HepG2 (cell line): ENCODE data around the gene ACAA2. TPM values are rescaled to one million over a fixed set of nuclear protein-coding genes. Genes with fewer than 3 reads are reported as not detected.

Experiments used
- EHMT2 ChIP-seq: fragments of 200-600 bp; sonication (generic); IDR thresholded peaks from 2 replicates; pipeline ENCODE4 v1.7.0; 2017; ENCODE audit warnings: antibody characterized with exemption, low read depth, low read length, borderline replicate concordance
- ELF3 ChIP-seq: IDR thresholded peaks from 2 replicates; pipeline ENCODE4 v1.6.1; 2016; ENCODE audit warnings: missing genetic modification reagents, missing compliant biosample characterization
- GTF2F1 ChIP-seq: fragments of 150-350 bp; IDR thresholded peaks from 2 replicates; pipeline ENCODE4 v1.6.1; 2014; ENCODE audit warnings: low read length
- KDM6A ChIP-seq: IDR thresholded peaks from 2 replicates; pipeline ENCODE4 v1.6.1; 2016; ENCODE audit warnings: low read depth
- SOX5 ChIP-seq: IDR thresholded peaks from 2 replicates; pipeline ENCODE4 v1.6.1; 2016; ENCODE audit warnings: borderline replicate concordance
- SUZ12 ChIP-seq: fragments of 150-350 bp; IDR thresholded peaks from 2 replicates; pipeline ENCODE4 v1.6.1; 2014; ENCODE audit warnings: low read depth, low read length
- XRCC5 ChIP-seq: fragments of 200-400 bp; formaldehyde crosslinking; optimal IDR thresholded peaks from 2 replicates; pipeline ENCODE3; 2017; ENCODE audit warnings: mild to moderate bottlenecking, low read length
- ZNF264 ChIP-seq: sonication (generic); formaldehyde crosslinking; IDR thresholded peaks from 2 replicates; pipeline ENCODE4 v1.4.0; 2020; ENCODE audit warnings: missing genetic modification reagents
- ZNF317 ChIP-seq: sonication (generic); formaldehyde crosslinking; IDR thresholded peaks from 2 replicates; pipeline ENCODE4 v1.5.0; 2020; ENCODE audit warnings: mild to moderate bottlenecking, missing genetic modification reagents
- ZNF460 ChIP-seq: sonication (generic); formaldehyde crosslinking; IDR thresholded peaks from 2 replicates; pipeline ENCODE4 v1.5.1; 2020; ENCODE audit warnings: missing genetic modification reagents, mild to moderate bottlenecking, borderline replicate concordance
- ZNF709 ChIP-seq: sonication (generic); formaldehyde crosslinking; IDR thresholded peaks from 2 replicates; pipeline ENCODE4 v1.5.0; 2020; ENCODE audit warnings: mild to moderate bottlenecking, missing genetic modification reagents
- polyA plus RNA-seq, 8 experiments: library from polyadenylated mRNA; depleted of rRNA in 3 of 8; stranded (reverse) in 7 of 8; unstranded in 1 of 8; fragments of >200 nt; fragmentation: Illumina TruSeq in 4 of 8; extraction: Trizol in 4 of 8; gene quantifications; 2 replicates each; pipeline versions ENCODE4 v1.2.1 to v1.2.3, GENCODE V29; 2011 to 2016; ENCODE audit warnings: low read depth in 4 of 8, missing spikeins in 1 of 8, mixed read lengths in 1 of 8; ENCODE audit not compliant: insufficient read depth in 1 of 8
- total RNA-seq, 5 experiments: library from RNA; depleted of rRNA; stranded (reverse); fragments of >200 nt; fragmentation: Illumina TruSeq; extraction: Trizol; gene quantifications; 2 replicates each; pipeline ENCODE4 v1.2.3, GENCODE V29; 2016; ENCODE audit warnings: low read depth in 1 of 5
- TF ChIP-seq, protein P1 (sequence below): sonication (generic); formaldehyde crosslinking; IDR thresholded peaks from 2 replicates; pipeline ENCODE4 v1.5.1; 2020; ENCODE audit warnings: mild to moderate bottlenecking, missing genetic modification reagents, borderline replicate concordance
- TF ChIP-seq, protein P2 (sequence below): sonication (generic); formaldehyde crosslinking; IDR thresholded peaks from 2 replicates; pipeline ENCODE4 v1.4.0; 2020; ENCODE audit warnings: missing genetic modification reagents
- TF ChIP-seq, protein P3 (sequence below): IDR thresholded peaks from 2 replicates; pipeline ENCODE4 v1.4.0; 2020; ENCODE audit warnings: mild to moderate bottlenecking, missing genetic modification reagents
- TF ChIP-seq, protein P4 (sequence below): sonication (generic); formaldehyde crosslinking; conservative IDR thresholded peaks from 2 replicates; pipeline ENCODE4 v1.5.0; 2020; ENCODE audit warnings: missing genetic modification reagents

Gene ACAA2
- total and polyA plus RNA-seq, 2 of the 13 experiments (the other 11 are each of a cell fraction or from before 2014, with no cell fraction given), result 51.6 to 182 TPM

DNA sequence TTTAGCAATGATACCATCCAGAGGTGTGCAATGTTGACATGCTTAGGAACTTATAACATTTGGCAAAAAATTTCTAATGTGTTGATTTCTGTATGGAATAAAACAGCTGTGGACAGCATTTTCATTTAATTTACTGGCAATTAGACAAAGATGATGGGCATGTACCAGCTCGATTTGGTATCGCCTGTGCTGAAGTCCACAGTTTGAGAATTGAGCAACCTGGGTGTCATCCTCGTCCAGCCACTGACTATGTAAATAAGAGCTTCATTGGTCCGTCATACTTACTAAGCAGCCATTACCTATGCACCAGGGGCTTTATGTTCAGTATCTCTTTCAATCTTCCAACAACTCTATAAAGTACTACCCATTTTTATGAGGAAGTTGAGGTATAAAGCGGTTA is 24.6 kb upstream of the ACAA2 start (continued):
- TF ChIP-seq, protein P1, sequence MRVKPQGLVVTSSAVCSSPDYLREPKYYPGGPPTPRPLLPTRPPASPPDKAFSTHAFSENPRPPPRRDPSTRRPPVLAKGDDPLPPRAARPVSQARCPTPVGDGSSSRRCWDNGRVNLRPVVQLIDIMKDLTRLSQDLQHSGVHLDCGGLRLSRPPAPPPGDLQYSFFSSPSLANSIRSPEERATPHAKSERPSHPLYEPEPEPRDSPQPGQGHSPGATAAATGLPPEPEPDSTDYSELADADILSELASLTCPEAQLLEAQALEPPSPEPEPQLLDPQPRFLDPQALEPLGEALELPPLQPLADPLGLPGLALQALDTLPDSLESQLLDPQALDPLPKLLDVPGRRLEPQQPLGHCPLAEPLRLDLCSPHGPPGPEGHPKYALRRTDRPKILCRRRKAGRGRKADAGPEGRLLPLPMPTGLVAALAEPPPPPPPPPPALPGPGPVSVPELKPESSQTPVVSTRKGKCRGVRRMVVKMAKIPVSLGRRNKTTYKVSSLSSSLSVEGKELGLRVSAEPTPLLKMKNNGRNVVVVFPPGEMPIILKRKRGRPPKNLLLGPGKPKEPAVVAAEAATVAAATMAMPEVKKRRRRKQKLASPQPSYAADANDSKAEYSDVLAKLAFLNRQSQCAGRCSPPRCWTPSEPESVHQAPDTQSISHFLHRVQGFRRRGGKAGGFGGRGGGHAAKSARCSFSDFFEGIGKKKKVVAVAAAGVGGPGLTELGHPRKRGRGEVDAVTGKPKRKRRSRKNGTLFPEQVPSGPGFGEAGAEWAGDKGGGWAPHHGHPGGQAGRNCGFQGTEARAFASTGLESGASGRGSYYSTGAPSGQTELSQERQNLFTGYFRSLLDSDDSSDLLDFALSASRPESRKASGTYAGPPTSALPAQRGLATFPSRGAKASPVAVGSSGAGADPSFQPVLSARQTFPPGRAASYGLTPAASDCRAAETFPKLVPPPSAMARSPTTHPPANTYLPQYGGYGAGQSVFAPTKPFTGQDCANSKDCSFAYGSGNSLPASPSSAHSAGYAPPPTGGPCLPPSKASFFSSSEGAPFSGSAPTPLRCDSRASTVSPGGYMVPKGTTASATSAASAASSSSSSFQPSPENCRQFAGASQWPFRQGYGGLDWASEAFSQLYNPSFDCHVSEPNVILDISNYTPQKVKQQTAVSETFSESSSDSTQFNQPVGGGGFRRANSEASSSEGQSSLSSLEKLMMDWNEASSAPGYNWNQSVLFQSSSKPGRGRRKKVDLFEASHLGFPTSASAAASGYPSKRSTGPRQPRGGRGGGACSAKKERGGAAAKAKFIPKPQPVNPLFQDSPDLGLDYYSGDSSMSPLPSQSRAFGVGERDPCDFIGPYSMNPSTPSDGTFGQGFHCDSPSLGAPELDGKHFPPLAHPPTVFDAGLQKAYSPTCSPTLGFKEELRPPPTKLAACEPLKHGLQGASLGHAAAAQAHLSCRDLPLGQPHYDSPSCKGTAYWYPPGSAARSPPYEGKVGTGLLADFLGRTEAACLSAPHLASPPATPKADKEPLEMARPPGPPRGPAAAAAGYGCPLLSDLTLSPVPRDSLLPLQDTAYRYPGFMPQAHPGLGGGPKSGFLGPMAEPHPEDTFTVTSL (CRISPR knock-in tag), result no peak
- TF ChIP-seq EHMT2 (peak; percentile 48; the same call in 1 of the 2 replicates), SOX5 (CRISPR knock-in tag) (peak; percentile 36; the same call in 1 of the 2 replicates), SUZ12 (no peak), GTF2F1 (no peak), XRCC5 (no peak), ZNF709 (CRISPR knock-in tag) (no peak), ZNF460 (CRISPR knock-in tag) (no peak), ZNF264 (CRISPR knock-in tag) (no peak), ELF3 (0 out of 2 replicates have a peak, but pooled peaks have one; percentile 16), ZNF317 (no peak), KDM6A (CRISPR knock-in tag) (peak; percentile 57; the same call in 1 of the 2 replicates)
- TF ChIP-seq, protein P2, sequence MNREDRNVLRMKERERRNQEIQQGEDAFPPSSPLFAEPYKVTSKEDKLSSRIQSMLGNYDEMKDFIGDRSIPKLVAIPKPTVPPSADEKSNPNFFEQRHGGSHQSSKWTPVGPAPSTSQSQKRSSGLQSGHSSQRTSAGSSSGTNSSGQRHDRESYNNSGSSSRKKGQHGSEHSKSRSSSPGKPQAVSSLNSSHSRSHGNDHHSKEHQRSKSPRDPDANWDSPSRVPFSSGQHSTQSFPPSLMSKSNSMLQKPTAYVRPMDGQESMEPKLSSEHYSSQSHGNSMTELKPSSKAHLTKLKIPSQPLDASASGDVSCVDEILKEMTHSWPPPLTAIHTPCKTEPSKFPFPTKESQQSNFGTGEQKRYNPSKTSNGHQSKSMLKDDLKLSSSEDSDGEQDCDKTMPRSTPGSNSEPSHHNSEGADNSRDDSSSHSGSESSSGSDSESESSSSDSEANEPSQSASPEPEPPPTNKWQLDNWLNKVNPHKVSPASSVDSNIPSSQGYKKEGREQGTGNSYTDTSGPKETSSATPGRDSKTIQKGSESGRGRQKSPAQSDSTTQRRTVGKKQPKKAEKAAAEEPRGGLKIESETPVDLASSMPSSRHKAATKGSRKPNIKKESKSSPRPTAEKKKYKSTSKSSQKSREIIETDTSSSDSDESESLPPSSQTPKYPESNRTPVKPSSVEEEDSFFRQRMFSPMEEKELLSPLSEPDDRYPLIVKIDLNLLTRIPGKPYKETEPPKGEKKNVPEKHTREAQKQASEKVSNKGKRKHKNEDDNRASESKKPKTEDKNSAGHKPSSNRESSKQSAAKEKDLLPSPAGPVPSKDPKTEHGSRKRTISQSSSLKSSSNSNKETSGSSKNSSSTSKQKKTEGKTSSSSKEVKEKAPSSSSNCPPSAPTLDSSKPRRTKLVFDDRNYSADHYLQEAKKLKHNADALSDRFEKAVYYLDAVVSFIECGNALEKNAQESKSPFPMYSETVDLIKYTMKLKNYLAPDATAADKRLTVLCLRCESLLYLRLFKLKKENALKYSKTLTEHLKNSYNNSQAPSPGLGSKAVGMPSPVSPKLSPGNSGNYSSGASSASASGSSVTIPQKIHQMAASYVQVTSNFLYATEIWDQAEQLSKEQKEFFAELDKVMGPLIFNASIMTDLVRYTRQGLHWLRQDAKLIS (CRISPR knock-in tag), result no peak
- TF ChIP-seq, protein P3, sequence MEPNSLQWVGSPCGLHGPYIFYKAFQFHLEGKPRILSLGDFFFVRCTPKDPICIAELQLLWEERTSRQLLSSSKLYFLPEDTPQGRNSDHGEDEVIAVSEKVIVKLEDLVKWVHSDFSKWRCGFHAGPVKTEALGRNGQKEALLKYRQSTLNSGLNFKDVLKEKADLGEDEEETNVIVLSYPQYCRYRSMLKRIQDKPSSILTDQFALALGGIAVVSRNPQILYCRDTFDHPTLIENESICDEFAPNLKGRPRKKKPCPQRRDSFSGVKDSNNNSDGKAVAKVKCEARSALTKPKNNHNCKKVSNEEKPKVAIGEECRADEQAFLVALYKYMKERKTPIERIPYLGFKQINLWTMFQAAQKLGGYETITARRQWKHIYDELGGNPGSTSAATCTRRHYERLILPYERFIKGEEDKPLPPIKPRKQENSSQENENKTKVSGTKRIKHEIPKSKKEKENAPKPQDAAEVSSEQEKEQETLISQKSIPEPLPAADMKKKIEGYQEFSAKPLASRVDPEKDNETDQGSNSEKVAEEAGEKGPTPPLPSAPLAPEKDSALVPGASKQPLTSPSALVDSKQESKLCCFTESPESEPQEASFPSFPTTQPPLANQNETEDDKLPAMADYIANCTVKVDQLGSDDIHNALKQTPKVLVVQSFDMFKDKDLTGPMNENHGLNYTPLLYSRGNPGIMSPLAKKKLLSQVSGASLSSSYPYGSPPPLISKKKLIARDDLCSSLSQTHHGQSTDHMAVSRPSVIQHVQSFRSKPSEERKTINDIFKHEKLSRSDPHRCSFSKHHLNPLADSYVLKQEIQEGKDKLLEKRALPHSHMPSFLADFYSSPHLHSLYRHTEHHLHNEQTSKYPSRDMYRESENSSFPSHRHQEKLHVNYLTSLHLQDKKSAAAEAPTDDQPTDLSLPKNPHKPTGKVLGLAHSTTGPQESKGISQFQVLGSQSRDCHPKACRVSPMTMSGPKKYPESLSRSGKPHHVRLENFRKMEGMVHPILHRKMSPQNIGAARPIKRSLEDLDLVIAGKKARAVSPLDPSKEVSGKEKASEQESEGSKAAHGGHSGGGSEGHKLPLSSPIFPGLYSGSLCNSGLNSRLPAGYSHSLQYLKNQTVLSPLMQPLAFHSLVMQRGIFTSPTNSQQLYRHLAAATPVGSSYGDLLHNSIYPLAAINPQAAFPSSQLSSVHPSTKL, result peak; percentile 81
- TF ChIP-seq, protein P4, sequence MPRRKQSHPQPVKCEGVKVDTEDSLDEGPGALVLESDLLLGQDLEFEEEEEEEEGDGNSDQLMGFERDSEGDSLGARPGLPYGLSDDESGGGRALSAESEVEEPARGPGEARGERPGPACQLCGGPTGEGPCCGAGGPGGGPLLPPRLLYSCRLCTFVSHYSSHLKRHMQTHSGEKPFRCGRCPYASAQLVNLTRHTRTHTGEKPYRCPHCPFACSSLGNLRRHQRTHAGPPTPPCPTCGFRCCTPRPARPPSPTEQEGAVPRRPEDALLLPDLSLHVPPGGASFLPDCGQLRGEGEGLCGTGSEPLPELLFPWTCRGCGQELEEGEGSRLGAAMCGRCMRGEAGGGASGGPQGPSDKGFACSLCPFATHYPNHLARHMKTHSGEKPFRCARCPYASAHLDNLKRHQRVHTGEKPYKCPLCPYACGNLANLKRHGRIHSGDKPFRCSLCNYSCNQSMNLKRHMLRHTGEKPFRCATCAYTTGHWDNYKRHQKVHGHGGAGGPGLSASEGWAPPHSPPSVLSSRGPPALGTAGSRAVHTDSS (CRISPR knock-in tag), result no peak
